ENCODE data around the gene CYP4V2.

- TF ChIP-seq CTCF (IDR thresholded peaks at IDR 0.05) (no peak), POLR2A (IDR thresholded peaks at IDR 0.05) (no peak)
Measured at GRCh38 chr4:186228514-186228894, 37.1 kb downstream of the CYP4V2 start.

All from esophagus squamous epithelium (tissue), 4 donors.